Lung (tissue), 12 donors: ENCODE data around the gene ZNF593. TPM values are rescaled to one million over a fixed set of nuclear protein-coding genes. Genes with fewer than 3 reads are reported as not detected.

Experiments
- ATAC-seq: fragments of 200-7000 bp; cut with Tn5 transposase; one replicate; pipeline ENCODE4 v1.9.1; 2020; ENCODE audit warnings: moderate number of reproducible peaks; ENCODE audit not compliant: insufficient read depth, low FRiP score
- DNase-seq, 3 donors: peaks; one replicate each; pipeline ENCODE4 v3.0.0-alpha.2; 2013 to 2017
- H3K27ac ChIP-seq, 2 donors: one replicate each; pipeline ENCODE4 v1.5.1; 2013; ENCODE audit warnings: mild to moderate bottlenecking in 2 of 2, moderate library complexity in 2 of 2, control low read depth in 1 of 2, inconsistent platforms in 1 of 2, low read depth in 1 of 2, low read length in 1 of 2
- H3K27me3 ChIP-seq, 3 donors: one replicate each; pipeline ENCODE4 v1.5.1; 2013; ENCODE audit warnings: low read length in 2 of 3; ENCODE audit not compliant: control insufficient read depth in 3 of 3, insufficient read depth in 3 of 3
- H3K36me3 ChIP-seq, 4 donors: one replicate each; pipeline ENCODE4 v1.5.1; 2013; ENCODE audit warnings: low read length in 4 of 4, mild to moderate bottlenecking in 1 of 4, moderate library complexity in 1 of 4; ENCODE audit not compliant: control insufficient read depth in 4 of 4, insufficient read depth in 4 of 4
- H3K4me1 ChIP-seq, 5 donors: one replicate each; pipeline ENCODE4 v1.5.1; 2013; ENCODE audit warnings: low read length in 5 of 5, mild to moderate bottlenecking in 2 of 5, moderate library complexity in 1 of 5; ENCODE audit not compliant: control insufficient read depth in 5 of 5, insufficient read depth in 5 of 5
- H3K4me3 ChIP-seq: one replicate; pipeline ENCODE4 v1.5.1; 2013; ENCODE audit warnings: mild to moderate bottlenecking, control low read depth, moderate library complexity
- H3K9ac ChIP-seq, 2 donors: one replicate each; pipeline ENCODE4 v1.5.1; 2013; ENCODE audit warnings: low read length in 2 of 2, control low read depth in 1 of 2; ENCODE audit not compliant: insufficient read depth in 1 of 2
- H3K9me3 ChIP-seq, 4 donors: one replicate each; pipeline ENCODE4 v1.5.1; 2013; ENCODE audit warnings: low read length in 3 of 4, mild to moderate bottlenecking in 1 of 4, moderate library complexity in 1 of 4; ENCODE audit not compliant: control insufficient read depth in 4 of 4, insufficient read depth in 3 of 4
- CTCF ChIP-seq: IDR thresholded peaks from 2 replicates; pipeline ENCODE4 v1.5.1; 2012; ENCODE audit warnings: mild to moderate bottlenecking; ENCODE audit errors: control extremely low read depth, extremely low read depth
- WGBS, 2 donors: extraction: QIAGEN DNeasy Blood & Tissue Kit; methylation state at CpG; one replicate each; pipeline ENCODE4 v1.1.7; 2013; 5-methylcytosine and 5-hydroxymethylcytosine counted together
- polyA plus RNA-seq, 2 donors: library from polyadenylated mRNA; stranded (reverse); fragments of 200-250 nt; gene quantifications; one replicate each; pipeline ENCODE4 v1.2.1, GENCODE V29; 2013
- total RNA-seq, 2 donors: library from RNA; depleted of rRNA in 1 of 2; stranded (reverse); fragments of >200 nt in 1 of 2; gene quantifications; one replicate each; pipeline ENCODE4 v1.2.1, GENCODE V29; 2014 to 2021
- donor health status: control.
- donor health status: control.
- donor health status: Bipolar disorder and iron deficiency.
- donor health status: healthy.
- donor health status: DM: yes; HTN: yes; CAD: no.

ZNF593 gene
- total and polyA plus RNA-seq, 4 donors: 19.7 to 140 (median 61.6) TPM

GRCh38 chr1:26164861-26165842 is 4.6 kb upstream of the ZNF593 start:
- 64 to 67% methylated on average over 19 of the region's 19 CpGs for WGBS, 2 donors
- Histone ChIP-seq H3K36me3 (no peaks in the 10 kb centered on the region), H3K27ac (no peak overlapping the region), H3K4me3 (no peak overlapping the region), H3K4me1 (peaks cover 0 to 26% (median 5%) of the 10 kb centered on the region in 5 donors), H3K9me3 (no peaks in the 10 kb centered on the region), H3K27me3 (no peaks in the 10 kb centered on the region), H3K9ac (no peak overlapping the region)
- no peak for TF ChIP-seq CTCF
- ATAC-seq (no peak), DNase-seq (peak in 2 of 3 donors; percentile 52 to 55)

GRCh38 chr1:26166719-26167281 is 2.9 kb upstream of the ZNF593 start:
- Histone ChIP-seq H3K9me3 (no peaks in the 10 kb centered on the region), H3K4me1 (peaks cover 0 to 24% (median 5%) of the 10 kb centered on the region in 5 donors), H3K9ac (no peak overlapping the region), H3K27ac (no peak overlapping the region), H3K4me3 (no peak overlapping the region), H3K27me3 (no peaks in the 10 kb centered on the region), H3K36me3 (peaks cover 0 to 3% (median 0%) of the 10 kb centered on the region in 4 donors)
- ATAC-seq (no peak), DNase-seq (no peak)
- 79 to 87% methylated on average over 4 of the region's 4 CpGs for WGBS, 2 donors
- no peak for TF ChIP-seq CTCF

- peaks cover 0 to 3% (median 0%) of the 10 kb centered on the region in 4 donors for H3K36me3 ChIP-seq
- DNase-seq (no peak), ATAC-seq (no peak)
- no peaks in the 10 kb centered on the region for H3K9me3 ChIP-seq
- TF ChIP-seq CTCF: no peak
- H3K4me1 ChIP-seq: peaks cover 0 to 21% (median 5%) of the 10 kb centered on the region in 5 donors
- peak within 1 kb of the TSS; percentile 76 for H3K4me3 ChIP-seq
- no peaks in the 10 kb centered on the region for H3K27me3 ChIP-seq
- peak within 1 kb of the TSS in 1 of 2 donors; percentile 59 for H3K9ac ChIP-seq
- H3K27ac ChIP-seq: peak within 1 kb of the TSS; percentile 76 to 79
- 72 to 81% methylated on average over 5 of the region's 5 CpGs for WGBS, 2 donors
Measured at GRCh38 chr1:26168410-26169197, 1.1 kb upstream of the ZNF593 start, which contains the start of gene C1orf232. C1orf232 (minus strand) TSS chr1:26168963; CDS start chr1:26168499, 464 bp downstream.
